Activated naive CD4-positive, alpha-beta T cell treated with anti-CD3 and anti-CD28 coated beads, Interleukin-2, amount 50 U/mL, for 24 hours (primary cell): ENCODE data around the gene GJD2.
A peak's percentile ranks its signal among the peaks of the same experiment; 100 is the strongest.

Experiments used
- H3K27ac Mint-ChIP-seq: one replicate; pipeline ENCODE4 v1.8.0; 2021; ENCODE audit warnings: mild to moderate bottlenecking, mixed read lengths
- H3K27me3 Mint-ChIP-seq: one replicate; pipeline ENCODE4 v1.8.0; 2021; ENCODE audit warnings: mixed read lengths
- H3K36me3 Mint-ChIP-seq: one replicate; pipeline ENCODE4 v1.8.0; 2021; ENCODE audit warnings: mixed read lengths
- H3K4me1 Mint-ChIP-seq: one replicate; pipeline ENCODE4 v1.8.0; 2021; ENCODE audit warnings: mixed read lengths
- H3K4me3 Mint-ChIP-seq: one replicate; pipeline ENCODE4 v1.8.0; 2021; ENCODE audit warnings: mild to moderate bottlenecking, mixed read lengths
- H3K9me3 Mint-ChIP-seq: one replicate; pipeline ENCODE4 v1.8.0; 2021; ENCODE audit warnings: mixed read lengths

GJD2 gene

DNA sequence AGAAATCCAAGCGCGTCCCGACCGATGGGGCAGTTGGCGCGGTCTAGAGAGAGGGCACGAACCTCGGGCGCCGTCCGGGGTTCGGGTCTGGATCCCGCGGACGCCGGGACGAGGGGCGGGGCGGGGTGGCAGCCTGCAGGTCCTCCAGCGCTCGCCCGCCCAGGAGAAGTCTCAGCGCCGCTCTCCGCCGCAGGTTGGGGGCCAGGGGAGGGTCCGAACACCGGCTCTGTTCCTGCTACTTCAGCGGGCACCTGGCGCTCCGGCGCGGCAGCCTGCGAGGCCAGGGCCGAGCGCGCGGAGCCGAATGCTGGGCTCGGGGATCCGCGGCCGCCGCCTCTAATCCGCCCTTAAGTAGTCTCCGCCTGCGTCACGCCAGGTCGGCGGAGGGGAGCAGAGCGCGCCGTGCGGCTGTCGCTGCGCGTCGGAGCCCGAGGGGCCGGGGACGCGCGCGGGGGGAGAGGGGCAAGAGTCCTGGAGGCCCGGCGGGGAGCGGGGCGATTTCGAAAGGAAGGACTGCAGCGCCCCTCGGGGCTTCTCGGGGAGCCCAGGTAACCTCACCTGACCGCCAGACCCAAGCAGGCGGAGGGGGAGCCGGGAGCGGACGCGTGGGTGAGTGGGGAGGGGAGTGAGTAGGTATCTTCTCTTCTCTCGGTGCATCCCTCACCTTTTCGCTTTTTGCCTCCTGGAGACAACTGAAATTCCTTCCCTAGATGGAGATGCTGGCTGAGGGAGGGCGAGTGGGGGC lies at the start of gene GJD2:
Gene GJD2 (minus strand): TSS at position 325 of the 745 bp plus-strand sequence. CDS start 510 bp downstream, outside the sequence.
- Mint-ChIP-seq H3K27ac (no peak within 1 kb of the TSS), H3K9me3 (no peaks in the 10 kb centered on the region), H3K4me1 (peaks cover 4% of the 10 kb centered on the region), H3K27me3 (peaks cover 51% of the 10 kb centered on the region), H3K4me3 (peak within 1 kb of the TSS; percentile 36), H3K36me3 (no peaks in the 10 kb centered on the region)

DNA sequence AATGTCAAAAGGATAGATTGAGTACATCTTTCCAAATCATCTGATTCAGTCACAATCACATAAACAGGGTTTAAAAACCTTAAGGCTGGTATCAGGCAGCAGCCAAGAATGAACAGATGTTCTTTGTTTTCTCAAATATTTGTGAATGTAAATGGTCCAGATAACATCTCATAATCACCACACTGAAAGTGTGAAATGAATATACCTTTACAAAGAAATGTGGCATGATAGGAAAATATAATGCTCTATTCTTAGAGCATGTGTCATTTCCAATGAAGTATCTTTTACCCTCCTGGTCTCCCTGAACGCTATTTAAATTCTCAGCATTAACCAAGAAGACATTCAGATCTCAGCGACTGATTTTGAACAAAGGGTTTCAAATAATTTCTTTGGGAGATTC lies 49.3 kb upstream of the GJD2 start:
- H3K27ac Mint-ChIP-seq = no peak overlapping the region
- no peak overlapping the region for H3K4me3 Mint-ChIP-seq
- no peaks in the 10 kb centered on the region for H3K9me3 Mint-ChIP-seq
- H3K36me3 Mint-ChIP-seq = no peaks in the 10 kb centered on the region
- H3K4me1 Mint-ChIP-seq = no peaks in the 10 kb centered on the region
- H3K27me3 Mint-ChIP-seq = peaks cover 31% of the 10 kb centered on the region

DNA sequence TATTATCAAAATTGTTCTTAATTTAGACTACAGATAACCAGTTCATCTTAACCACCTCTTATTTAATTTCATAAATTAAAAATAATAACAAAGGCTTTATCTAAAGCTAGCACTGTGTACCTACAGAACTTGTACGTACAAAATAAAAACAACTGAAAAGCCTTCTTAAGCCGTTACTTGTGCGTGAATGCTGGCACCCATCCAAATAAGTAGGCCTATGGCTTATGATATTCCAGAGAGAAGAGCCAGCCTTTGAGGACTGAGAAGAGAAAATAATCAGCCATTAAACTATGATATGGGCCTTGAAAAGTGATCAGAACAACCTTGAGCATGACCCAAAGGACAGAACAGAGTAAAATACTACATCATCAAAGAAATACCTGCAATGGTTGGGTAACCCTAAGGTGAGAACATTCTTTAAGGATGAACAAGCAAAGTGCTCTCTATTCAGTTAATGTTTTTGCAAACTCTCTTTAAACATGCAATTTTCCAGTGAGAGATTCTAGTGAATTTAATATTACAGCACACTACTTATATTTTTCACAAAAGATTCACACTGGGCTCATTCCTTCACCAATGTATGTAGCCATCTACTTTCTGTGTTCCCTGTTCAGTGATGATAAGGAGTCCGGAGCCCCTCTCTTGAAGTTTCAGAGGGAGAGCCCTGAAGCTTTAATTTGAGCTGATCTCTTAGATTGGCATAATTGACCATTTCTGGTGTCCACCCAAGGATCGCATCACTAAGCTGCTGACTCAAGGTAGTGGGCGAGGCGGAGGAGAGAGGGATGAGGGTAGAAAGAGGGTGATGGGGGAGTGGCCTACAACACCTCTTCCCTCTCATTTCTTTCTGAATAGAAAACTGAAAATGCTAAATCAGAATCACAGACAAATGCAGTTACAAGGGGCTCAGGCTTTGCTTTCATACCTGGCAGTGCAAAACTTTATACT lies 48.3 kb upstream of the GJD2 start:
- no peak overlapping the region for H3K27ac Mint-ChIP-seq
- no peaks in the 10 kb centered on the region for H3K4me1 Mint-ChIP-seq
- peaks cover 27% of the 10 kb centered on the region for H3K27me3 Mint-ChIP-seq

DNA sequence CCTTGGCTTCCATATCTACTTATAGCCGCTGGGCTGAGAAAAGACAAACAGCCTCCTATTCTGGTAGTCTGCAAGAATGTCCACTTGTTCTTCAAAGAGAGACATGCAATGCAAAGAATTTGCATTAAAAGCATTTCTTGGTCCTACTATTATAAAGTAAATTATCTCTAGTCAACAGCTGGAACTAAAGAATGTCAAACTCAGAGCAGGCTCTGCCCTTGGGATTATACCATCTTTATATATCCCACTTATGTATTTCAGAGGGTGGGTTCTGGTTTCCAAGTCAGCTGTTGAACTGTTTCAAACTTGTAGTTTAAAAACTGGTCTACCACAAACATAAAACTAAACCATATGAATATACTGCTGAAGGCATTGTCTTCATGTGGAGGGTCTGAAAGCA lies 47.6 kb upstream of the GJD2 start:
- H3K27me3 Mint-ChIP-seq = peaks cover 29% of the 10 kb centered on the region
- no peak overlapping the region for H3K27ac Mint-ChIP-seq
- no peaks in the 10 kb centered on the region for H3K4me1 Mint-ChIP-seq
- no peak overlapping the region for H3K4me3 Mint-ChIP-seq
- no peaks in the 10 kb centered on the region for H3K9me3 Mint-ChIP-seq
- H3K36me3 Mint-ChIP-seq = no peaks in the 10 kb centered on the region

More for the DNA sequence above, 48.3 kb upstream of the GJD2 start:
- Mint-ChIP-seq H3K4me3 (no peak overlapping the region), H3K9me3 (no peaks in the 10 kb centered on the region), H3K36me3 (no peaks in the 10 kb centered on the region)

DNA sequence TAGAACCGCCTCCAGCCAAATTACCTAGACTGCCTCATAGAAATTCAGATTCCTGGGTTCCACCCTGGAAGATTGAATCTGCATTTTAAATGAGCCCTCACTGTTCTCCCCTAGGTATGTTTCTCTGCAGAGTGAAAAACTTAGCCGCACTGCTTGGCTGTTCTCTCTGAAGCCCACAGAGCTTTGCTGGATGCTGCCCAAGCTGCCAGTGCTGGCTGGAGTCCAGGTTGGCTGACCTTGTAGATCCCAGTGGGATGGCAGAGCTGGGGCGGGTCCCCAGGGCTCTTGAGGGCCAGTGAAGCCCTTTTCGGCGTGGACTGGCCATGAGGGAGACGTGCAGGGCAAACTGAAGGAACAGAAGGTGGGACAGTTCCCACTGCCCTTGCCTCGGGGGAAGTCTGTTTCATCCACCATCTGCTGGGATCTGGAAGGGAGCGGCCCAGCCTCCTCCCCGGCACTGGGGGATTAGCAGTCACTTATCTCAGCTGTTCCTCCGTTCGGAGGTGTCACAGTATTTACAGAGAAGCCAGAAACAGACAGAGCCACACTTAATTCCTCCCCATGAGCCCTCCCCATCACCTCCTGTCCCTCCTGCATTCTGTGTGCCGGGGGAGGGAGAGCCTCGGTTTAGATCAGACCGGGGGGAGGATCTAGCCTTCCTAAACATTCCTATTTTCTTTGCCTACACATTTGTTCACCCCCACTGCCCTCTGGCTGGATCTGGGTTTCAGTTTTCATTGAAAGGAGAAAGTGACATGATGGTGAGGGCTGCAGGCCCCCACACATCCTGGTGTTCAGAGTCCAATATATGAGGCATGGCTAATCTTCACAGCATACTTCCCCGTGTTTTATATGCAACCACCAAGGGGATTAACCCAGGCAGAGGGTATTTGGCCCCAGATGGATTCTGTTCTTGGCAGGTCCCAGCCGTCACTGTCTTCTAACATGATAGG lies 44.6 kb upstream of the GJD2 start:
- Mint-ChIP-seq H3K4me3 (no peak overlapping the region), H3K27me3 (peaks cover 35% of the 10 kb centered on the region), H3K36me3 (no peaks in the 10 kb centered on the region), H3K4me1 (no peaks in the 10 kb centered on the region), H3K27ac (no peak overlapping the region), H3K9me3 (no peaks in the 10 kb centered on the region)

DNA sequence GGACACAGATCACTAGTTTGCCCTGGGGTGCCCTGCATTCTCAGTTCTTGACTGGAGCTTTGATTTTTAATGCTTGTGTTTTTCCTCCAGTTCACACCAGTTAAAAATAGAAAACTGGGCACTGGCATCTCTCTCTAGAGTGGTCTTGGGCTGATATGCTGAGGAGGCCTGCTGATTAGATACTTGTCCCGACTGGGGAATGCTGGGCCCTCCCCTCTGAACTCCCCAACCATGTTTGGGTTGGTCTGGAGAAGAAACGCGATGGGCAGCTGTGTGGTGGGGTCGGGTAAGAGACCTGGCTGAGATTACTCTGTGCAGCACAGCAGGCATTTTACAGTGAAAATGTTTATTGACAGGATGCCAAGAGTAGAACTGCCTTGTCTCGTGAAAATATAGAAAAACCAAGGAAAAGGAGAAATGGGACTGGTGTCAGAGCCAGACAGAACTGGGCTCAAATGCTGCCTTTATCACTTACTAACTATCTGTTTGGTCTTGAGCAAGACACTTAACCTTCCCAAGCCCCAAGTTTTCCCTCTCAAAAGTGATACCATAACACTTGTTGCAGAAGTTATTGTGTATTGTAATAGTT lies 42.1 kb upstream of the GJD2 start:
- Mint-ChIP-seq H3K36me3 (no peaks in the 10 kb centered on the region), H3K27me3 (peaks cover 39% of the 10 kb centered on the region), H3K9me3 (no peaks in the 10 kb centered on the region), H3K4me1 (peaks cover 5% of the 10 kb centered on the region), H3K27ac (no peak overlapping the region), H3K4me3 (no peak overlapping the region)

DNA sequence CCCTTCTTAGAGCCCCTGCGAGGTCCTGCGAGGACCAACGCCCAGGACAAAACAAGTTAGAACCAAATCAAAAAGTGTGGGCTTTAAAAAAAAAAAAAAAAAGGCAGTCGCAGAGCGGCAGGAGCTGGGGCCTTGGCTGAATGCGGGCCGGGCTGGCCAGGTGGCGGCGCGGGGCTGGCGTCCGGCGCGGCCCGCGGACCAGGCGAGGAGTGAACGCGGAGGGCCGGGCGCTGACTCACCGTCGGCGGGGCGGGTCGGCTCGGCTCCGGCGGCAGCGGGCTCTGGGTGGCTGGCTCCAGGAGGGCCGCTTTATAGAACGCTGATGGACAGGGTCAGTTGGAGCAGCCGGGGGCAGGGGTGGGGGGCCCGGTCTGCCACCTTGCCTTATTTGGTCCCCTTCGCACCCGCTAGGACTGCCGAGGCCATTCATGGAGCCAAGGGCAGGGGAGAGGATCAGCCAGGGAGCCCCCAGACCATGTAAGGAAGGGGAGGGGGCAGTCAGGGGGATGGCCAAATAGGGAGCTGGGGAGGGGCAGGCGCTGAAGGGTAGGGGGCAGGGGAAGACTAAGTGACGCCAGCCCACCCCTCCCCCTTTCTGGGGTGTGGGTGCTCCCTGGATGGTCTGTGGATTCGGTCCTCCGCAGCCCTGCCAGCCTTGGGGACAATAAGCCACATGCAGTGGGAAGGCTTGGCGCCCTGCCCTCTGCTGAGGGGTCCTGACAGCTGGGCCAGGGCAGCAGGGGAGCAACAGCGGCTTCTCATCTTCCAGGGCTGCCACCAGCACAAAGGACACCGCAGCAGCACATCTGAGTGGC lies 40.7 kb upstream of the GJD2 start, which contains the start of gene ACTC1:
Gene ACTC1 (minus strand): TSS at position 283 of the 815 bp plus-strand sequence. CDS start 741 bp downstream, outside the sequence.
- Mint-ChIP-seq H3K27me3 (peaks cover 46% of the 10 kb centered on the region), H3K36me3 (no peaks in the 10 kb centered on the region), H3K4me1 (peaks cover 5% of the 10 kb centered on the region), H3K27ac (no peak within 1 kb of the TSS), H3K4me3 (no peak within 1 kb of the TSS), H3K9me3 (no peaks in the 10 kb centered on the region)

DNA sequence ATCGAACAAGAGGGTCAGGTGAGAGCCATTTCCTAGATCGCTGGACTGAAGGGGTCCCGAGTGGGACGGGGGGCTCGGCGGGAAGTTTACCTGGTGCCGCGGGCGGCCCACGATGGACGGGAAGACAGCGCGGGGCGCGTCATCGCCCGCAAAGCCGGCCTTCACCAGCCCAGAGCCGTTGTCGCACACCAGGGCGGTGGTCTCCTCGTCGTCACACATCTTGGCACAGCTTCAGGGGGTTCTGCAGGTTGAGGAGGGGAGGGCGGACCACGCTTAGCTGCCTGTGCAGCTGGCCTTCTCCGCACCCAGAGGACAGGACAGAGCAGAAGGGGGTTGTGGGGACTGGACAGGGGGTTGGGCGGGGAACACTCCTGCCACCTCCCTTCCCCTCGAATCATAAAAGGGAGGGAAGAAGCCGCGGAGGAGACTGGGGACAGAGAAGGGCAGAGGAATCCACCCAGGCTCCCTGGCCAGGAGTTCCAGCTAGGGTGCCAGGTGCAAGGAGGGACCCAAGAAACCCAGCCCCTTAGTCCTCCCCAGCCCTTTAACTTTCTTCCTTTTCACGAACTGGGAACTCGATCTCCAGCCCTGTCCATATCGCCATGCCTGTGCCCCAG lies 39.9 kb upstream of the GJD2 start:
- Mint-ChIP-seq H3K27me3 (peaks cover 43% of the 10 kb centered on the region), H3K27ac (no peak overlapping the region), H3K9me3 (no peaks in the 10 kb centered on the region), H3K4me3 (no peak overlapping the region), H3K4me1 (peaks cover 5% of the 10 kb centered on the region), H3K36me3 (no peaks in the 10 kb centered on the region)

DNA sequence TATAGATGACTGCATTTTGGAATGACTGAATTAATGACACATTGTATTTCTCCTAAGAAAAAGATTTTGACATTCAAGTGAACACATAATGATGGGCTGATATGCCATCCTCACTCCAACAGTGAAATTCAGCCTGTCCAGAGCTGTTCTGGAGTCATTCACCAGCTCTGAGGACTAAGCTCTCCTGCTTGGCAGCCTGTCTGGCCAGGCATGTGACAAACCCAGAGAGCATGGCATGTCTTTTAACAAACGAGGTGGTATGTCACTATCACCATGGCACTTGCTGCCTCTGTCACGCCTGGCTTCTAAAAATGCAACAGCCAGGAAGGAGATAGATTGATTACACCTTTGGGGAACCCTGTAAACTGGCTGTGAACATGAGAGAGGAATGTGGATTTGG lies 39.1 kb upstream of the GJD2 start:
- no peaks in the 10 kb centered on the region for H3K36me3 Mint-ChIP-seq
- H3K9me3 Mint-ChIP-seq = no peaks in the 10 kb centered on the region
- H3K27me3 Mint-ChIP-seq = peaks cover 48% of the 10 kb centered on the region
- H3K4me3 Mint-ChIP-seq = no peak overlapping the region
- no peak overlapping the region for H3K27ac Mint-ChIP-seq
- peaks cover 5% of the 10 kb centered on the region for H3K4me1 Mint-ChIP-seq

DNA sequence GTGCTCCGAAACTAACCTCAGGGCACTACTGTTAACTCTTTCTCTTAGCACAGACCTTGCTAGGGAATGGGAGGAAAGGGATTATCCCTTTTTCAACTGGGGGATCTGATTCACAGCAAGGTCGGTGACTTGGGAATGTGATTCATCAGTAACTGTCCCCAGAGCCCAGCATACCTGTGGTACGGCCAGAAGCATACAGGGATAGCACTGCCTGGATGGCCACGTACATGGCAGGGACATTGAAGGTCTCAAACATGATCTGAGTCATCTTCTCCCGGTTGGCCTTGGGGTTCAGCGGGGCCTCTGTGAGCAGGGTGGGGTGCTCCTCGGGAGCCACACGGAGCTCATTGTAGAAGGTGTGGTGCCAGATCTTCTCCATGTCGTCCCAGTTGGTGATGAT lies 38.3 kb upstream of the GJD2 start:
- no peak overlapping the region for H3K27ac Mint-ChIP-seq
- no peaks in the 10 kb centered on the region for H3K9me3 Mint-ChIP-seq
- peaks cover 48% of the 10 kb centered on the region for H3K27me3 Mint-ChIP-seq
- H3K4me1 Mint-ChIP-seq = peaks cover 5% of the 10 kb centered on the region
- H3K4me3 Mint-ChIP-seq = no peak overlapping the region
- H3K36me3 Mint-ChIP-seq = no peaks in the 10 kb centered on the region

DNA sequence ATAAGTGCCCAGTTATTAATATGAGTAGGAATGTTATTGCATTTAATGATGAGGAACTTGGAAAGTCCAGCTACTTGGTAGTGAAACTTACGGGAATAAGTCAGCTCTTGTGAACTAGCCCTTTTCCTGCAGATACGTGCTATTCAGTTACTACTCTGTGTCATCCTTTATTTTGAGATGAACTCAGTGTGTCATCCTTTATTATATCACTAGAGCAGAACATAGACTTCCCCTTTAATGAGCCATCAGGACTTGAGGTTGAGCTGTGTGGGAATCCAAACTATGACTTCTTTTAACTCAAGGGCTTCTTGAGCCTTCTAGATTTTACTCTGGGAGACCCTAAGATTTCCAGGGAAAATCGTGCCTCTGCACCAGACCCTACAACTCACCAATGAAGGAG lies 36.9 kb upstream of the GJD2 start:
- Mint-ChIP-seq H3K4me3 (no peak overlapping the region), H3K27ac (no peak overlapping the region), H3K4me1 (peaks cover 5% of the 10 kb centered on the region), H3K36me3 (no peaks in the 10 kb centered on the region), H3K9me3 (no peaks in the 10 kb centered on the region), H3K27me3 (peaks cover 42% of the 10 kb centered on the region)

DNA sequence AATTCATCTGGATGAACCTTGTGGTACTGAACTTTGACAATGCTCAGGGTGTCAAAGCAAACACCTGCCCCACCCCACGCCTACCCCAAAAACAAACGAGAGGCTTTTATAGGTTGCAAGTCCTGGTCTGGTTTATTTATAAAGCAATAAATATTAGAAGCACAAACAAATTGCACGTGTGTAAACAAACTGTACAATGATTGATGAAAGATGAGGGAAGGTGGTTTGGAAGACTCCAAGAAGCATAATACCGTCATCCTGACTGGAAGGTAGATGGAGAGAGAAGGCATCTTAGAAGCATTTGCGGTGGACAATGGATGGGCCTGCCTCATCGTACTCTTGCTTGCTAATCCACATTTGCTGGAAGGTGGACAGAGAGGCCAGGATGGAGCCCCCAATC lies 35.3 kb upstream of the GJD2 start:
- no peaks in the 10 kb centered on the region for H3K36me3 Mint-ChIP-seq
- peaks cover 41% of the 10 kb centered on the region for H3K27me3 Mint-ChIP-seq
- peaks cover 5% of the 10 kb centered on the region for H3K4me1 Mint-ChIP-seq
- H3K4me3 Mint-ChIP-seq = no peak overlapping the region
- no peak overlapping the region for H3K27ac Mint-ChIP-seq
- no peaks in the 10 kb centered on the region for H3K9me3 Mint-ChIP-seq

DNA sequence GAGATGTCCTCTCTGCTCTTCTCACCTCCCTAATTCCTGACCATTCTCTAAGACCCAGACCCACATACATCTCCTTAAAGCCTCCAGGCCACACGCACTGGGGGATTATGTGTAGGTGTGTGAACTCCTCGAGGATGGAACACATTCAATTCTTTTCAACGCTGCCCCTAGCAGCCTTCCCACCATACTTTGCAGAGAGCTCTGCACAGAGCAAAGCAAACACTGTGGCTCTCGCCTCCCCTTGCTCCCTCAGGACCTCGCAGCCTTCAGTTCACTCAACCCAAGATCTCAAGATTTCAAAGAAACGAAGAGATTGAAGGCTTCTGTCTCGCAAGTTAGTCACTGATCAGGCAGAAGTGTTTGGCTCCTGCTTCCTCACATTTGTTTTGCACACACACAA lies 34.5 kb upstream of the GJD2 start:
- H3K27me3 Mint-ChIP-seq = peaks cover 41% of the 10 kb centered on the region

DNA sequence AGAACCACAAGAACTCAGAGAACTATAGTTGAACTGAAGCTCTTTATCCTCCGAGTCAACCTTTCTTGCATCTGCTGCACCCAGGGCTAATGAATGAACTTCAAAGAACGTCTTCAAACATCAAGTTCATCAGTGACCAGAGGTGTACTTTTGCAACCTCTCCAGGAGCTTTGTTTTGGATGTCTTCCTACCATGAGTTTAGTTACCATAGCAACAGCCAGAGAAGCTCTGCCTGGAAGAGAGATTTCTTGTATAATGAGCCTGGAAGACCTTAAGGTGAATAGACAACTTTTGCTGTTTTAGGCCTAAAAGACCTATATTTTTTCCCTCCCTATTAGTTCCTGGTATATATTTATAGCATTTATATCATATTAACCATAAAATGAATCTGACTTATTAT lies 31.4 kb upstream of the GJD2 start:
- peaks cover 17% of the 10 kb centered on the region for H3K9me3 Mint-ChIP-seq
- no peak overlapping the region for H3K27ac Mint-ChIP-seq
- no peaks in the 10 kb centered on the region for H3K4me1 Mint-ChIP-seq
- peaks cover 44% of the 10 kb centered on the region for H3K27me3 Mint-ChIP-seq
- no peaks in the 10 kb centered on the region for H3K36me3 Mint-ChIP-seq
- H3K4me3 Mint-ChIP-seq = no peak overlapping the region

More for the DNA sequence above, 34.5 kb upstream of the GJD2 start:
- Mint-ChIP-seq H3K36me3 (no peaks in the 10 kb centered on the region), H3K4me3 (no peak overlapping the region), H3K4me1 (peaks cover 4% of the 10 kb centered on the region), H3K9me3 (no peaks in the 10 kb centered on the region), H3K27ac (no peak overlapping the region)
